HepG2 (cell line): ENCODE measurements around the gene UBR4. TPM values are rescaled to one million over a fixed set of nuclear protein-coding genes. Genes with fewer than 3 reads are reported as not detected.

Experiments
- ADNP ChIP-seq: sonication (generic); formaldehyde crosslinking; IDR thresholded peaks from 2 replicates; pipeline ENCODE4 v1.4.0; 2020; ENCODE audit warnings: missing genetic modification reagents
- HMG20B ChIP-seq: conservative IDR thresholded peaks from 2 replicates; pipeline ENCODE4 v1.6.1; 2016; ENCODE audit warnings: missing genetic modification reagents, missing compliant biosample characterization
- HNF4A ChIP-seq: sonication (generic); formaldehyde crosslinking; IDR thresholded peaks from 2 replicates; pipeline ENCODE4 v1.4.0; 2020; ENCODE audit warnings: missing genetic modification reagents
- KDM6A ChIP-seq: IDR thresholded peaks from 2 replicates; pipeline ENCODE4 v1.6.1; 2016; ENCODE audit warnings: low read depth
- NFE2L2 ChIP-seq: fragments of 150-350 bp; IDR thresholded peaks from 2 replicates; pipeline ENCODE4 v1.6.1; 2014; ENCODE audit warnings: low read length
- NFYB ChIP-seq: sonication (generic); formaldehyde crosslinking; IDR thresholded peaks from 2 replicates; pipeline ENCODE4 v1.4.0; 2020; ENCODE audit warnings: missing genetic modification reagents
- NR2F6 ChIP-seq, 2 experiments: IDR thresholded peaks; 2 replicates each; pipeline ENCODE4 v1.6.1; 2016; ENCODE audit warnings: antibody characterized with exemption in 1 of 2, mild to moderate bottlenecking in 1 of 2
- RARA ChIP-seq: IDR thresholded peaks from 2 replicates; pipeline ENCODE4 v1.6.1; 2016; ENCODE audit warnings: missing genetic modification reagents, missing compliant biosample characterization
- SCMH1 ChIP-seq: sonication (generic); formaldehyde crosslinking; IDR thresholded peaks from 2 replicates; pipeline ENCODE4 v1.9.0; 2021; ENCODE audit warnings: missing genetic modification reagents, mild to moderate bottlenecking, borderline replicate concordance
- SNAPC4 ChIP-seq: sonication (generic); formaldehyde crosslinking; IDR thresholded peaks from 2 replicates; pipeline ENCODE4 v1.4.0; 2020; ENCODE audit warnings: mild to moderate bottlenecking, missing genetic modification reagents
- SRSF9 ChIP-seq: fragments of 200-400 bp; formaldehyde crosslinking; IDR thresholded peaks from 2 replicates; pipeline ENCODE4 v1.6.1; 2018; ENCODE audit warnings: borderline replicate concordance, mild to moderate bottlenecking, low read depth, low read length; ENCODE audit not compliant: insufficient read depth, poor library complexity, severe bottlenecking
- ZNF678 ChIP-seq: sonication (generic); formaldehyde crosslinking; IDR thresholded peaks from 2 replicates; pipeline ENCODE4 v1.4.0; 2020; ENCODE audit warnings: mild to moderate bottlenecking, missing genetic modification reagents
- polyA plus RNA-seq, 8 experiments: library from polyadenylated mRNA; depleted of rRNA in 3 of 8; stranded (reverse) in 7 of 8; unstranded in 1 of 8; fragments of >200 nt; fragmentation: Illumina TruSeq in 4 of 8; extraction: Trizol in 4 of 8; gene quantifications; 2 replicates each; pipeline versions ENCODE4 v1.2.1 to v1.2.3, GENCODE V29; 2011 to 2016; ENCODE audit warnings: low read depth in 4 of 8, missing spikeins in 1 of 8, mixed read lengths in 1 of 8; ENCODE audit not compliant: insufficient read depth in 1 of 8
- total RNA-seq, 5 experiments: library from RNA; depleted of rRNA; stranded (reverse); fragments of >200 nt; fragmentation: Illumina TruSeq; extraction: Trizol; gene quantifications; 2 replicates each; pipeline ENCODE4 v1.2.3, GENCODE V29; 2016; ENCODE audit warnings: low read depth in 1 of 5
- TF ChIP-seq, protein P1 (sequence below): sonication (generic); formaldehyde crosslinking; IDR thresholded peaks from 2 replicates; pipeline ENCODE4 v1.5.1; 2020; ENCODE audit warnings: mild to moderate bottlenecking, missing genetic modification reagents, moderate library complexity
- TF ChIP-seq, protein P2 (sequence below): sonication (generic); formaldehyde crosslinking; conservative IDR thresholded peaks from 2 replicates; pipeline ENCODE4 v1.4.0; 2020; ENCODE audit warnings: missing genetic modification reagents
- TF ChIP-seq, protein P3 (sequence below): sonication (generic); formaldehyde crosslinking; IDR thresholded peaks from 2 replicates; pipeline ENCODE4 v1.4.0; 2020; ENCODE audit warnings: low read depth, missing genetic modification reagents

The UBR4 gene
- total and polyA plus RNA-seq, 2 of the 13 experiments (the other 11 are each of a cell fraction or from before 2014, with no cell fraction given): 59.1 to 106 TPM

DNA sequence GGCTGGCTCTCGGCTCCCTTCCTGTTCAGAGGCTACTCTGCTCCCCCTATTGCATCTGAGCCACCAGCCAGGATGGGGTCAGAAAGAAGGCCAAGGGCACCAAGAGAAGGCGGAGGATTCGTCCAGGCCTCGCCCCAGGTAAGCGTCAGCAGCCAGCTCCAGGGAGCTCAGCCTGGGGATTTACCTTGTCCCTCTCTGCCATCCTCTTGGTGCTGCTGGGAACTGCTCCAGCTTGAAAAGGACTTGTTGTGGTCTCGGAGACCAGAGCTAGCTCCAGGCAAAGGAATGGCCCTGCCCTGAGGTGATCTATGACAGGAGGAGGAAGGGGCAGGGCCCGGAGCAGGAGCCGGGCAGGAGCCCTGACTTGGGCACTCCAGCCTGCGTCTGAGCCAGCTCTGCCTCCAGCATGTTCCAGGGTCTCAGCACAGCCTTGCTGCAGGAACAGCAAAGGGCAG is 139.8 kb downstream of the UBR4 start (continued):
- TF ChIP-seq, protein P1, sequence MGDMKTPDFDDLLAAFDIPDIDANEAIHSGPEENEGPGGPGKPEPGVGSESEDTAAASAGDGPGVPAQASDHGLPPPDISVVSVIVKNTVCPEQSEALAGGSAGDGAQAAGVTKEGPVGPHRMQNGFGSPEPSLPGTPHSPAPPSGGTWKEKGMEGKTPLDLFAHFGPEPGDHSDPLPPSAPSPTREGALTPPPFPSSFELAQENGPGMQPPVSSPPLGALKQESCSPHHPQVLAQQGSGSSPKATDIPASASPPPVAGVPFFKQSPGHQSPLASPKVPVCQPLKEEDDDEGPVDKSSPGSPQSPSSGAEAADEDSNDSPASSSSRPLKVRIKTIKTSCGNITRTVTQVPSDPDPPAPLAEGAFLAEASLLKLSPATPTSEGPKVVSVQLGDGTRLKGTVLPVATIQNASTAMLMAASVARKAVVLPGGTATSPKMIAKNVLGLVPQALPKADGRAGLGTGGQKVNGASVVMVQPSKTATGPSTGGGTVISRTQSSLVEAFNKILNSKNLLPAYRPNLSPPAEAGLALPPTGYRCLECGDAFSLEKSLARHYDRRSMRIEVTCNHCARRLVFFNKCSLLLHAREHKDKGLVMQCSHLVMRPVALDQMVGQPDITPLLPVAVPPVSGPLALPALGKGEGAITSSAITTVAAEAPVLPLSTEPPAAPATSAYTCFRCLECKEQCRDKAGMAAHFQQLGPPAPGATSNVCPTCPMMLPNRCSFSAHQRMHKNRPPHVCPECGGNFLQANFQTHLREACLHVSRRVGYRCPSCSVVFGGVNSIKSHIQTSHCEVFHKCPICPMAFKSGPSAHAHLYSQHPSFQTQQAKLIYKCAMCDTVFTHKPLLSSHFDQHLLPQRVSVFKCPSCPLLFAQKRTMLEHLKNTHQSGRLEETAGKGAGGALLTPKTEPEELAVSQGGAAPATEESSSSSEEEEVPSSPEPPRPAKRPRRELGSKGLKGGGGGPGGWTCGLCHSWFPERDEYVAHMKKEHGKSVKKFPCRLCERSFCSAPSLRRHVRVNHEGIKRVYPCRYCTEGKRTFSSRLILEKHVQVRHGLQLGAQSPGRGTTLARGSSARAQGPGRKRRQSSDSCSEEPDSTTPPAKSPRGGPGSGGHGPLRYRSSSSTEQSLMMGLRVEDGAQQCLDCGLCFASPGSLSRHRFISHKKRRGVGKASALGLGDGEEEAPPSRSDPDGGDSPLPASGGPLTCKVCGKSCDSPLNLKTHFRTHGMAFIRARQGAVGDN (CRISPR knock-in tag): peak; percentile 43
- TF ChIP-seq NFYB (CRISPR knock-in tag): no peak
- no peak for TF ChIP-seq SCMH1 (CRISPR knock-in tag)
- no peak for TF ChIP-seq NFE2L2
- TF ChIP-seq, protein P2, sequence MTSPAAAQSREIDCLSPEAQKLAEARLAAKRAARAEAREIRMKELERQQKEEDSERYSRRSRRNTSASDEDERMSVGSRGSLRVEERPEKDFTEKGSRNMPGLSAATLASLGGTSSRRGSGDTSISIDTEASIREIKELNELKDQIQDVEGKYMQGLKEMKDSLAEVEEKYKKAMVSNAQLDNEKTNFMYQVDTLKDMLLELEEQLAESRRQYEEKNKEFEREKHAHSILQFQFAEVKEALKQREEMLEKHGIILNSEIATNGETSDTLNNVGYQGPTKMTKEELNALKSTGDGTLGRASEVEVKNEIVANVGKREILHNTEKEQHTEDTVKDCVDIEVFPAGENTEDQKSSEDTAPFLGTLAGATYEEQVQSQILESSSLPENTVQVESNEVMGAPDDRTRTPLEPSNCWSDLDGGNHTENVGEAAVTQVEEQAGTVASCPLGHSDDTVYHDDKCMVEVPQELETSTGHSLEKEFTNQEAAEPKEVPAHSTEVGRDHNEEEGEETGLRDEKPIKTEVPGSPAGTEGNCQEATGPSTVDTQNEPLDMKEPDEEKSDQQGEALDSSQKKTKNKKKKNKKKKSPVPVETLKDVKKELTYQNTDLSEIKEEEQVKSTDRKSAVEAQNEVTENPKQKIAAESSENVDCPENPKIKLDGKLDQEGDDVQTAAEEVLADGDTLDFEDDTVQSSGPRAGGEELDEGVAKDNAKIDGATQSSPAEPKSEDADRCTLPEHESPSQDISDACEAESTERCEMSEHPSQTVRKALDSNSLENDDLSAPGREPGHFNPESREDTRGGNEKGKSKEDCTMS (CRISPR knock-in tag): no peak
- TF ChIP-seq SNAPC4 (CRISPR knock-in tag): no peak
- TF ChIP-seq HNF4A: peak; percentile 5; the same call in 1 of the 2 replicates
- no peak for TF ChIP-seq SRSF9
- TF ChIP-seq KDM6A (CRISPR knock-in tag): no peak
- TF ChIP-seq ZNF678: no peak
- TF ChIP-seq HMG20B (CRISPR knock-in tag): no peak
- no peak; the same call in 1 of the 2 replicates for TF ChIP-seq NR2F6 (IDR thresholded peaks at IDR 0.05)
- peak; percentile 64 for TF ChIP-seq NR2F6 (CRISPR knock-in tag; IDR thresholded peaks at IDR 0.05)
- TF ChIP-seq, protein P3, sequence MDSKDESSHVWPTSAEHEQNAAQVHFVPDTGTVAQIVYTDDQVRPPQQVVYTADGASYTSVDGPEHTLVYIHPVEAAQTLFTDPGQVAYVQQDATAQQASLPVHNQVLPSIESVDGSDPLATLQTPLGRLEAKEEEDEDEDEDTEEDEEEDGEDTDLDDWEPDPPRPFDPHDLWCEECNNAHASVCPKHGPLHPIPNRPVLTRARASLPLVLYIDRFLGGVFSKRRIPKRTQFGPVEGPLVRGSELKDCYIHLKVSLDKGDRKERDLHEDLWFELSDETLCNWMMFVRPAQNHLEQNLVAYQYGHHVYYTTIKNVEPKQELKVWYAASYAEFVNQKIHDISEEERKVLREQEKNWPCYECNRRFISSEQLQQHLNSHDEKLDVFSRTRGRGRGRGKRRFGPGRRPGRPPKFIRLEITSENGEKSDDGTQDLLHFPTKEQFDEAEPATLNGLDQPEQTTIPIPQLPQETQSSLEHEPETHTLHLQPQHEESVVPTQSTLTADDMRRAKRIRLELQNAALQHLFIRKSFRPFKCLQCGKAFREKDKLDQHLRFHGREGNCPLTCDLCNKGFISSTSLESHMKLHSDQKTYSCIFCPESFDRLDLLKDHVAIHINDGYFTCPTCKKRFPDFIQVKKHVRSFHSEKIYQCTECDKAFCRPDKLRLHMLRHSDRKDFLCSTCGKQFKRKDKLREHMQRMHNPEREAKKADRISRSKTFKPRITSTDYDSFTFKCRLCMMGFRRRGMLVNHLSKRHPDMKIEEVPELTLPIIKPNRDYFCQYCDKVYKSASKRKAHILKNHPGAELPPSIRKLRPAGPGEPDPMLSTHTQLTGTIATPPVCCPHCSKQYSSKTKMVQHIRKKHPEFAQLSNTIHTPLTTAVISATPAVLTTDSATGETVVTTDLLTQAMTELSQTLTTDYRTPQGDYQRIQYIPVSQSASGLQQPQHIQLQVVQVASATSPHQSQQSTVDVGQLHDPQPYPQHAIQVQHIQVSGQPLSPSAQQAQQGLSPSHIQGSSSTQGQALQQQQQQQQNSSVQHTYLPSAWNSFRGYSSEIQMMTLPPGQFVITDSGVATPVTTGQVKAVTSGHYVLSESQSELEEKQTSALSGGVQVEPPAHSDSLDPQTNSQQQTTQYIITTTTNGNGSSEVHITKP (CRISPR knock-in tag): no peak
- peak; percentile 84 for TF ChIP-seq RARA (CRISPR knock-in tag)
- no peak for TF ChIP-seq ADNP
